SIG-M5 treated with dmso at 0.1 percent for 504 hours (cell line): ENCODE data around the gene ALDOB.

ENCODE experiments used
- DNase-seq: peaks from one replicate; lab custom pipeline; 2025; ENCODE audit not compliant: unreplicated experiment; lab: John Stamatoyannopoulos, UW

ALDOB gene

DNA sequence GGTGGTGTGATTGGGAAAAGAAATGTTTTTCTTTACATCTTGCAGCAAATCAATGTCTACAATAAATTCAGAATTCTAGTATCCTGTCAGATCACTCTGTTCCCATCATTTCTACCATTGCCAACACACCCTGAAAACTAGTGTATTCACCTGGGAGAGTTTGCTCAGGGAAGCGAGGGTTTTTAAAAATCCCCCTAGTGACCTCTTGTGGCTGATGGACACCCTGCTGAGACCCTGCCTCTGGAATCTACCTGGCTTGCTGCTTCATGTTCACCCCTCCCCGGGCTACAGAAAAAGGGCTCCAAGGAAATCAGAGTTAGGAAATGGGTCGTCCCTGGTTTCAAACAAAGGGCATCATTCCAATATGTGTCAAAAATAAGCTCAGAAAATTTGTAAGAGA lies 21.4 kb upstream of the ALDOB start:
- DNase-seq = no peak

DNA sequence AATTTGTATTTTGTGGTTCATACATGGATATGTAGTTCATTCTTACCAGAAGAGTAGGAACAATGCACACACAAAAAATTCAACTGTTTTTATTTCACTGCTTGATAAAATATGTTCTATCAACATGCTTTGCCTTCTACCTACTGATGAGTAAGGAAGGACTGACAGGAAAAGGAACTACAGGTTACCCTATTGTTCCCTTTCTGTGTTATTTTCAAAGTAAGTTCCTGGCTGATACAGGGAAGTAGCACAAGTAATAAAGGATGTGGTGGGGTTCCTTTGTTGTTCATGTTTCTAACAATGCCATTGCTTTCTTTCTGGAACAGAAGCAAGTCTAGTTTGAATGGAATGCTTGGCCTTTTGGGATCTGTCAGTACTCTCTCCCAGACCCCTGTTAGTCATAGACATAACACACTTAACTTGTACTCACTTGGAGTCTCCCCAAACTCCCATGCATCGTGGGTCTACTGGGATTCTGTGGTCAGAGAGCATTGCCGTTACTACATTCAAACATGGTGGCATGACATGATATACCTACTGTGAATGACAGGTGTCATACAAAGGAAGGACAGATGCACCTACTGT lies 20.2 kb upstream of the ALDOB start:
- no peak for DNase-seq

DNA sequence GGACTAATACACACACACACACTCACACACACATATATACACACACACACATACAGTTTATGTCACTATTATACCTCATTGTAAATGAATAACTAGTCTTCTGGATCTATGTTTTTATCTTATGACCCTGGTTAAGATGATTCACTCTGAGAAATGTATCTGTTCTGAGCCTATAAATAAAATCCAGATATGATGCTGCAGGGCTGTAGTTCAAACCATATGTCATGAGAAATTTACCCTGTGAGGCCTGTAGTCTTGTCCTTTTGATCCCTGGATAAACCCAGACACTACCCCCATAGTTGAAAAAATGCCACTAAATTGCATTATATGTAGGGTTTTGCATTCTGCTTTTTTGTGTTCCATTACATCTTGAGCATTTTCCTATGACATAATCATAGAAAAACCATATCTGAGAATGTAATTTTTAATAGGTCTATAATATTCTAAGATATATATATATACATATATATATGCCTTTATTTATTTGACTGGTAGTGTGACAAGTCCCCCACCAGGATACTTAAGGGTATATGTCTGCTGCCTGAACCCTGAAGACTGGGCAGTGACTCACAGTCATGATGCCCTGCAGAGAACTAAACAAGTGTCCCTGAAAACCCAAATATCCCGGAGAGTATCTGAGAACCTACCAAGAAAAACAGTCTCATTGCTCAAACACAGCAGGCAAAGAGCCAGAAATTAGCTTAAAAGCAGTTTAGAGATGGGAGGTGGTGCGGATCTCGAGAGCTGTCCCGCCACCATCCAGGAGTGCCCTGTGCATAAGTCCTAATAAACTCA lies 18.4 kb upstream of the ALDOB start:
- no peak for DNase-seq

DNA sequence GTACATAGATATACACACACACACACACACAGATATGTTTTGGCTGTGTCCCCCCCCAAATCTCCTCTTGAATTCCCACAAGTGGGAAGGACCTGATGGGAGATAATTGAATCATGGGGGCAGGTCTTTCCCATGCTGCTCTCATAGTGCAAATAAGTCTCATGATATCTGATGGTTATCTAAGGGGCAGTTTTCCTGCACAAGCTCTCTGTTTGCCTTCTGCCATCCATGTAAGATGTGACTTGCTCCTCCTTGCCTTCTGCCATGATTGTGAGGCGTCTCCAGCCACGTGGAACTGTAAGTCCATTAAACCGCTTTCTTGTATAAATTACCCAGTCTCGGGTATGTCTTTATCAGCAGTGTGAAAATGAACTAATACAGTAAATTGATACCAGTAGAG lies 15.9 kb upstream of the ALDOB start:
- DNase-seq = no peak

DNA sequence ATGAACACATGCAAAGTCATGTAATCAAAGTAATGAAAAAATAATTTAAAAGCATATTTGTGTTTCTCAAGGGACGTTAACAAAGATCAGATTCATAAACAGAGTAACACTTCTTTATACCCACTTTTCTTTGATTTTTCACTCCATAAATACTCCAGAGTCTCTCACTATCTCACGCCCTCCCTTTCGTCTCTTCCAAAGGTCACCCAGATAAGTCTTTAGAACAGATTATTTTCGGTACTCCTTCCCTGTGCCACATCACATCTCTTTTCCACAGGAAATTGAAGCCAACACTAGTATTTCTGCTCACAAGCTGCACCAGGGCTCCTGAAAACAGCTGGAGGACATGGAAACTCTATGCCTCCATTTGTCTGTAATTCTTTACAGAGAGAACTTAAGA lies 15.4 kb upstream of the ALDOB start:
- no peak for DNase-seq

DNA sequence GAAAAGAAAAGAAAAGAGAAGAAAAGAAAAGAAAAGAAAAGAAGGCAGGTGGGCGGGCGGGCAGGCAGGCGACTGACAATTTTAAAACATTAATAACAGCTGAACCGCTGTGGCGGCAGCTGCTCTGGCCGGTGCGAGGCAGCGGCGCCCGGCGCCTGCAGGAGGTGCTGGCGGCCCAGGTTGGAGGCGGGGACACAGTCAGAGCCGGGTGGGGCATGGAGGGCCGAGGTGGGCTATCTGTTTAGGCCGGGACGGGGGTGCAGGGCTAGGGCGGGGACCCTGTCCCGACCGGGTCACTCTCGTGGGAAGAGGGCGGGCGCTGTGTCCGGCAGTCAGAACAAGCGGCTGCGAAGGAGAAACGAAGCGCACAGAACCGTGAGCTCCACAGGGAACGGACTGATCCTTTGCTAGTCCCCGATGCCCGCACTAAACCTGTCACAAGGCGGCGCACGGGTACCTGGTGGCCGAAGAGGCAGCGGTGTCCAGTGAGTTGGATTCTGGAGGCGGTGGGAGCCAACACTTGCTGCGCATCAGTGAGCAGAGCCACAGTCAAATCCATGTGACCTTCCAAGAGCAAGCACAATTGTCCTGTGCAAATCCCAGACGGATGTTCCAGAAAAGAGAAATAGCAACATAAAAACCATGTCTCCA lies 13.6 kb upstream of the ALDOB start:
- DNase-seq = peak; percentile 18

DNA sequence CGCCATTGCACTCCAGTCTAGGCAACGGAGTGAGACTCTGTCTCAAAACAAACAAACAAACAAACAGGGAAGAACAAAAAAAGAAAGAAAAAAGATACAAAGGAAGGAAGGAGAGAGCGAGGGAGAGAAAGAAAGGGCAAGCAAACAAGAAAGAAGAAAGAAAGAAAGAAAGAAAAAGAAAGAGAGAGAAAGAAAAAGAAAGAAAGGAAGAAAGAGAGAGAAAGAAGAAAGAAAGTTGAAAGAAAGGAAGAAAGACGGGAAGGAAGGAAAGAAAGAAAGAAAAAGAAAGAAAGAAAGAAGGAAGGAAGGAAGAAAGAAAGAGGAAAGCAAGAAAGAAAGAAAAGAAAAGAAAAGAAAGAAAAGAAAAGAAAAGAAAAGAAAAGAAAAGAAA lies 13.1 kb upstream of the ALDOB start:
- no peak for DNase-seq

DNA sequence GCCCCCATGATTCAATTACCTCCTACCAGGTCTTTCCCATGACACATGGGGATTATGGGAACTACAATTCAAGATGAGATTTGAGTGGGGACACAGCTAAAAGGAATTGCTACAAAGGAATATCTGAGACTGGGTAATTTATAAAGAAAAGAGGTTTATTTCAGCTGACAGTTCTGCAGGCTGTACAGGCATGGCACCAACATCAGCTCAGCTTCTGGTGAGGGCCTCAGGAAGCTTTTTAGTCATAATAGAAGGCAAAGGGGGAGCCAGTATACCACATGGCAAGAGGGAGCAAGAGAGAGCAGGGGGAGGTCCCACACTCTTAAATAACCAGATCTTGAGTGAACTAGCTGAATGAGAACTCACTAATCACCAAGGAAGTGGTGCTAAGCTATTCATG lies 11.2 kb upstream of the ALDOB start:
- no peak for DNase-seq

DNA sequence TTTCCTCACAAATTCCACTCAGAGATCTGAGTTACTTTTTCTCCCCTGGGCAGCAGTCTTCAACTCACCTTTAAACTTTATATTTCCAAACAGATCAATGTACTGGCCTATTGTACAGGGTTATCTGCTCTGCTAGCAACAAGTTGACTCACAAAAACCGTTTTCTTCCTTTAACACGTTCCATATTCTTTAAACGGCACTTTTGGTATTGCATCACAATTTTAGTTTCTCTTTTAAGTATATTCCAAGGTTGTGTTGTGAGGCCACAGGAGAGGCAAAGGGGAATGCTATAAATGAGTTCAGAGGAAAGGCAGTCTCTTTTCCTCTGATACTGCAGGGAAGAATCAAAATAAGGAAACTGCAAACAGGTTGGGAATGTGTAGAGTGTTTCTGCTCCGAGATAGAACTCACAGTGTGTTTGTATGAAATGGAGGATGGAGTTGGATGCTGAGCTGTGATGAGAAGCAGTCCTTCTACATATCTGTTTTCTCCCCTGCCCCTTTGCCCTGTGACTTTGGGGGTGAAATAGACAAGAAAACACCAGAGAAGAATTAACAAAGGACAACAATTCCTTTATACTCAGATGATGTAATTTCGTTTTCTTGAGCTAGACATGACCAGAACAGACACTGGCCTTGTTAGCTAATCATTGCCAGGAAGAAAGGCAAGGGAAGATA lies 9.9 kb upstream of the ALDOB start:
- DNase-seq = peak; percentile 44

DNA sequence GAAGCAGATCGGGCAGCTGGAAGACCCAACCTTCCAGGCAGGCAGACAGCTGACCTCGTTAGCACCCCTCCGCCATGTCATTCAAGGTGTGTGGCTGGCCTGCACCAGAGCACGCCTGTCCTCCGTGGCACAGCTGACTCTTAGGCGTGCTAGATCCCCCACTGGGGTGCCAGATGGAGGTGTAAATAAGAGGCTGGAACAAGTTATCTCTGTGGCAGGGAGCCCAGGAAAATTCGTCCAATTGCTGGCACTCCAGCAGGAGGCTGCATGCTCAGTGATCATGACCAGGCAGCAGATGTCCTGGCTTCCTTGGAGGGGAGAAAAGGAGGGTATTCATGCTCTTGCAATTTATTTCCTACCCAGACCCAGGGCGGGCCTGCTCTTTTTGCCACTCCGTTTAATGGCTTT lies 7.8 kb upstream of the ALDOB start:
- no peak for DNase-seq

DNA sequence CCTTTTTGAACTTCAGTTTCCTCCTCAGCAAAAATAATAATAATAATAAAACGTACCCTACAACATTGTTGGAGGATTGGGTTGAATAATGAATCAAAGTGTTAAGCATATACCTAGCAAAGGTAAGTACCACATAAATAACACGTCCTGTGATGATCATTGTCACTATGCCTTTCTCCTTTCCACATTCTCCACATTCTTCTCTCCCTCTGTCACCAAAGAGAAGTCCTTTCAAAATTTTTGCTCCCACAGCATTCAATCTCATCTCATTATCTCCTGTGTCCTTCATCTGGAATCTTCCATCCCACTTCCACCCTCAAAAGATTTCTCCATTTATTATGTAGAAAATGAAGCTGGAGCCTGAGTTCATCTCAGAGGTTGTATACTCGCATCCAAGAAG lies 7.2 kb upstream of the ALDOB start:
- no peak for DNase-seq

DNA sequence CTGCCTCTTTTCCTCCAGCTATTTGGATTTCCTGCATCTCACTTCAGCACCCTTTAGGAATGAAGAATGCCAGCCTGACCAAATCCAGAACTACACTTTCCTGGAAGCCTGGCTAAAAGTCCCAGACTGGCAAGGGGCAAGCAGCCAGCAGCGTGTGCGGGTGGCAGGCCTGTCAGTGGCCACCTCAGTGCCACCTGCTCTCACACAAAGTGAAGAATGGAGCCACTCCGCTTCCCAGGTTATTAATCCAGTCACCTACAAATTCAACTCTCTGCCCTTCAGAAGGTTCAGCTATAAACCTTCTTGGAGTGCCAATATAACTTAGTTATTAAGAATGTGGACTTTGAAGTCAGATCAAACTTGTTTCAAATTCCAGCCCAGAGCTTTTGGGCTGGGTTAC lies 6.7 kb upstream of the ALDOB start:
- no peak for DNase-seq

DNA sequence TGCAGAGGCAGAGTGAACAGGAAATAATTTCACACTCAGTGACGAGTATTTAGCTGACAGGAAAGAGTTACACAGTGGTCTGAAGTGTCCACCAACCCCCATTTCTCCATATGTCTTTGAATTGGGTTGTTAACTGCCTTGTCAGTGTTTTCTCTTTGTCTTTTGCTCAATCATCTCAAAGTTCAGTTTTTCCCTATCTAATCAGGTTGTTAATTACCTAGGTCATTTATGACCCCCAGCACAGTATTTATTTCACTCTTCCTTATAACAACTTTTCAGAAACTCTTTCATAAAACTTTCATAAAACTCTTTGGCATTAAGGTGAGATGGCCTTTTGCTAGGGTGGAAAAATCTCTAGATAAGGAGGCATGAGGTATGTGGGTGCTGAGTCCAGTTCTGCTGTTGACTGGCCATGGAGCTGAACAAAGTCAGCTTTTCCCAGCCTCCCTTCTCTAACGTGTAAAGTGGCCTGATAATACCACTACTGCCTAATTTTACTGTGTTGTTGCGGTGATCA lies 5.2 kb upstream of the ALDOB start:
- no peak for DNase-seq

DNA sequence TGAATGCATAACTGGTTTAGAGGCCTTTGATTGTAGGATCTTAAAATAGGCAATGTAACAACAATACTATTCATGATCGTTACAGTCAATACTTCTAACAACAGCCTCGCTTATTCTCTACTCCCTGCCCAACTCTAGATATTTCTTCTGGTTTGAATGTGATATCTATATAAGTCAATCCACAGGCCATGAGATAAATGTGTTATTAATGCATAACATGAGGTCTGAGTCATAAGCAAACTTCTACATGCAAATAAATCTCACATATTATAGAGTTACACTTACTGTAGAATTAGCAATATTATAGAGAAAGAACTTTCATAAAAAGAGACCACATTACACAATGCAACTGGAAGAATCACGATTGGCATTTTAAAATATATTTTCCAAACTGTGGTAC lies 2.9 kb upstream of the ALDOB start:
- no peak for DNase-seq

DNA sequence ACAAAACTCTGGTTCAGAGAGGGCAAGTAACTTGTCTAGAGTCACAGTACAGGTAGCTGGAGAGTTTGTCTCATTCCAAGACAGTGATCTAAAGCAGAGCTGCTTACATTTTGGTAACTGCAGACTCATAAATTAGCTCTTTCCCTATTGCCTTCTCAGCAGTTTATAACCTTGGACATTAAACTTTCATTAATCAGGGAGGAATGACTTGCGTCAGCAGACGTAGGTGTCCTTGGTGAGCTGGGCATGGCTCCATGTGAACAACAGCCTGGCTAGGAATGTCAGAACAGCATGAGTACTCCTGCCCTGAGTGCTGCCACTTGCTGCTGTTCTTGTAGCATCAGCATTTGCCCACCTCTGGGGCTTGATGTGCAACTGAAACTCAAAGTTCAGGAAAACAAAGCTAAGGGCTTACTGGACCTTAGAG lies 2.2 kb upstream of the ALDOB start:
- DNase-seq = no peak

DNA sequence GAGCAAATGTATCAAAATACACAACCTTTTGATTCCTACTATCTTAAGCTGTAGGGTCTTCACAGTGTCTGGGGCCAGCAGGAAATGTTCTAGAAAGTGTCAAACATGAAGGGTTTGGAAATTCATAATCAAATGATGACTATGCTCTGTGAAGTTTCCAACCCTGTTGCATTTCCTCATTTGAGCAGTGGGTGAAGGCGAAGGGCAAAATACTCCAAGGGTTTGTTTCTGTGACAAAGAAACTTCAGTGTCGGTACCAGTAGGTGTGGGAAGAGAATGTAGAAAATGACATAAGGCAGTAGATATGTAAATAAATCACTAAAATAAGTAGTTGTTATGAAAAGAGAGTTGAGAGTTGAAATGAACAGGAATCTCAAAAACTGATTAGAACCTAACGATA lies 576 bp downstream of the ALDOB start:
- no peak for DNase-seq

DNA sequence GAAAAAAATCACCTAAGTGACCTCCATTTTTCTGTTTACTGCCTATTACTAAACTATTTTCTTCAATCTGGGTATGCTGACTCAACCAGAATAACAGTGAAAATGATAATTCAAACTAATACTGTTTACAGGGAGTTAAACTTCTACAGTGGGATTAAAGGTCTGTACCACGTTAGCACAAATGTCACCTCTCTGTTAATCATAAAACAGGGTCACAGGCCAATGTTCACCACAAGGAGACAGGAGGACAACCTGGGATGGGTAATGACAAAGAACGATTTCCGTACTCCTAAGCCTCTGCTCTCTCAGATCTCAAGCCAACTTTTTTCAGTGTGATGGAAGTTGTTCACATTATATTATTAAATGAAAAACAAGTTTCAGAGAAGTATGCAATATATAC lies 2.3 kb downstream of the ALDOB start:
- no peak for DNase-seq

DNA sequence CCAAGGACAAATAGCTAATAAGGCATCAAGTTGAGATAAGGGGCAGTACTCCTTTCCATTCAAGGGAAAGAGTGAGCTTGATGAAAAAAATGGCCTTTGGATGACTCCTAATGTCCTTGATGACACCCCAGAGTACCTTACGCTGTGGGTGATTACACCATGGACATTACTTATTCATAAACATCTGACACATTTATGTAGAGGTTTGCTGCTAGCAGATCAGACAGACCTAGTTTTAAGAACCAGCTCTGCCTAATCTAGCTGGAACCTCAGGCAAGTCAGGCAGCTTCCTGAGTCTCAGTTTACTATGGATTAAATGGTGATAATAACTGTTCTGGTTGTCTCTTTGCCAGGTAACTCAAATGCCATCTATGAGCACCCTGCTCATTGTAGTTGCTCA lies 2.8 kb downstream of the ALDOB start:
- no peak for DNase-seq

DNA sequence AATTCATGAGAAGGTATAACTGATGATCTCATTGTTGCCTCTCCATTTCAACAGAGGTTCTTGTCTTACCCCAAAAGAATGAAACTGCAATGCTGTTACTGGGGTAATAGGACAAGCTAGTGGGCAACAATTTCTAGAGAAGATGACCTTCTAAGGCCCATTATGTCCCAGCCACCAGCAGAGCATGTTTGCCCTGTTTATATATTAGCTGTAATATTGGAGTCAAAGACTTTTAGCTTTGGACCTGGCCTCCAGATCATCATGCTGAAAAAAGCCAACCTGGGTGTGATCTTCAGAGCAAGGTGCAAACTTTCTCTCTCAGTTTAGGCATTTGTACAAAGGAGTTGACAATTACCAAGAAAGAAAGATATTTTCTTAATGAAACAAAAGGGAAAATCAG lies 3.4 kb downstream of the ALDOB start:
- no peak for DNase-seq

DNA sequence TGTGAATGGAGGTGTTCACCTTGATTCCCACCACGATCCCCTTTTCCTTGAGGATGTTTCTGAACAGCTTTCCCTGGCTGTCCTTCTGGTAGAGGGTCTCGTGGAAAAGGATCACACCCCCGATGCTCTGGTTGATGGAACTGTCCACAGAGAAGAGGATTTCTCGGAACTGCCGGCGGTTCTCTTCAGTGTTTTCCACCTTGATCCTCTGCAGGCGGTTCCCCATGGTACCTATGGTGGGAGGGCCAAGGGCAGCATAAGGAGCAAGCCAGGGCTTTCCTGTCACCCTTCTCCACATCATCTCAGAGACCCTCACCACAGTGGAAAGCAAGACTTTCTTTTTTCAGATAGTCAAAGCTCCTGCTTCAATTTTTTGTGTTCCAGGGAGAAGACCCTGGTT lies 5.8 kb downstream of the ALDOB start:
- no peak for DNase-seq

DNA sequence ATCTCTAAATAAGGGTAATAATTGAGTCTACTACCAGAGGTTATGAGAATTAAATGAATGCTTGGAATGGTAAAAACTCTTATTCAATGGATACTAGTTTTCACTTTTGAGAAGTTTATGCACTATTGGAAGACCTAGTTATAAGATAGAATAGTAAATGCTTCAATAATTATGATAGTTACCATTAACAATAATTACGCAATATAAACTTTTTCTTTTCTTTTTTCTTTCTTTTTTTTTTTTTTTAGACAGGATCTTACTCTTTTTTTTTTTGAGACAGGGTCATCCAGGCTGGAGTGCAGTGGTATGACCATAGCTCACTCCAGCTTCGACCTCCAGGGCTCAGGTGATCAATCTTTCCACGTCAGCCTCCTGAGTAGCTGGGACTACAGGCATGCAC lies 6.7 kb downstream of the ALDOB start:
- no peak for DNase-seq
